Right ventricle myocardium inferior (tissue), 1 donor: ENCODE measurements around the gene AIFM3. TPM values are rescaled to one million over a fixed set of nuclear protein-coding genes. Genes with fewer than 3 reads are reported as not detected.
"Not testable (repeated sequence)": the region's sequence is repeated elsewhere in the genome, so short reads cannot be mapped to it uniquely, and the experiment has no call there.

Experiments used
- ATAC-seq: fragments of 200-7000 bp; cut with Tn5 transposase; one replicate; pipeline ENCODE4 v1.9.1; 2020; ENCODE audit warnings: mild to moderate bottlenecking, moderate library complexity
- DNase-seq: peaks from one replicate; pipeline ENCODE4 v3.0.0; 2021; ENCODE audit errors: missing footprints
- intact Hi-C: fragments of 100-400 bp; cut with DNase I; formaldehyde crosslinking; loops from one replicate; pipeline ENCODE4 v1.11.0; 2022
- total RNA-seq: library from RNA; stranded (reverse); fragmentation: NEBNext Ultra II Directional; extraction: Animal tissue kit (Norgen Biotek cat#: 25700); gene quantifications from one replicate; pipeline ENCODE4 v1.2.1, GENCODE V29; 2021
- donor health status: DM: no; HTN: yes; CAD: no; lungs with severe emphysema.

The AIFM3 gene
- total RNA-seq, 1 donor from 2014 or later: 0.65 TPM

GRCh38 chr22:20995329-20996030, 28.4 kb downstream of the AIFM3 start:
- DNase-seq (no peak), ATAC-seq (no peak)
- intact Hi-C loops: no loop called here

DNA sequence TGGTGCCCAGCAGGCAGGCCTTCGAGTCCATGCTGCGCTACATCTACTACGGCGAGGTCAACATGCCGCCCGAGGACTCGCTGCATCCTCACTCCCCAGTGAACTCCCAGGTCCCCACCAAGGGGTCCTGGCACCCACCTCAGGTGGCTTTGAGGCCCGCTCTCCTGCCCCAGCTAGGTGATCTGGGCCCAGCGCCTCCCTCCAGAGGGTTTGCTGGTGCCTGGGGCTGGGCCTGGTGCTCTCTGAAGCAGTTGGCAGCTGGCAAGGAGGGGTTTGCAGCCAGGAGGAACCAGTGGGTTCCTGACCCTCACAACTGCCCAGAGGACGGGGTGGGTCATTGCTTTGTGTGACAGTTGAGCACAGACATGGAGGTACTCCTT, 29.0 kb downstream of the AIFM3 start:
- no peak for DNase-seq
- no peak for ATAC-seq
- intact Hi-C loops: no loop called here

DNA sequence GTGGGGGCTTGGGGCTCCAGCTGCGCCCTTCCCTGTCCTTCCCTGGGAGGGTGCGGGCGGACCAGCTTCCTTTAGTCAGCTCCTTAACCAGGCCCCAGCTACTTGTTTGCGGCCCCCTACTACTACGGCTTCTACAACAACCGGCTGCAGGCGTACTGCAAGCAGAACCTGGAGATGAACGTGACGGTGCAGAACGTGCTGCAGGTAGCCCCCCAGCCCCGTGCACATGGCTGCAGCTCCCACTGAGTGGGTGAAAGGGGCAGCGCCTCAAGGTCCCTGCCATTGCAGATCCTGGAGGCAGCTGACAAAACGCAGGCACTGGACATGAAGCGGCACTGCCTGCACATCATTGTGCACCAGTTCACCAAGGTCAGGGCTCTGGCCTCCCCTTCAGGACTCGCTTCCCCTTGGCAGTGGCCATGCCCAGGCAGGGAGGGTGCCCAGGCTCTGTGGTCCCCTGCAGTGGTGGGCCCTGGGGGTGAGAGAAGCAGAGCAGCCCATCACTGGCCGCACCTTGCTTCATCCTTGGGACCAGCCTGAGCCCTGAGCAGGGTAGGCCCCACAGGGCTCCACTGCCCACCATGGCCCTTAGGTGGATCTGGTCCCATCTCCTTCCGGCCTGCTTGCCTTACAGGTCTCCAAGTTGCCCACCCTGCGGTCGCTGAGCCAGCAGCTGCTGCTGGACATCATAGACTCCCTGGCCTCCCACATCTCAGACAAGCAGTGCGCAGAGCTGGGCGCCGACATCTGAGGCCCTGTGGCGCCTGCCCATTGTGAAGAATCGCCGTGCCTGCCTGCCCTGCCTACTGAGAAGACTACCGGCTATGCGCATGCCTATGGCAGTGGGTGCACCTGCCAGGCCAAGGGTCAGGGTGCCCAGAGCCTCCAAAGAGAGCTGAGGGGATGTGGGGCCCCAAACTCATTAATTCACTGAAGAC, 29.8 kb downstream of the AIFM3 start:
- DNase-seq (no peak), ATAC-seq (no peak)
- intact Hi-C loops: no loop called here

DNA sequence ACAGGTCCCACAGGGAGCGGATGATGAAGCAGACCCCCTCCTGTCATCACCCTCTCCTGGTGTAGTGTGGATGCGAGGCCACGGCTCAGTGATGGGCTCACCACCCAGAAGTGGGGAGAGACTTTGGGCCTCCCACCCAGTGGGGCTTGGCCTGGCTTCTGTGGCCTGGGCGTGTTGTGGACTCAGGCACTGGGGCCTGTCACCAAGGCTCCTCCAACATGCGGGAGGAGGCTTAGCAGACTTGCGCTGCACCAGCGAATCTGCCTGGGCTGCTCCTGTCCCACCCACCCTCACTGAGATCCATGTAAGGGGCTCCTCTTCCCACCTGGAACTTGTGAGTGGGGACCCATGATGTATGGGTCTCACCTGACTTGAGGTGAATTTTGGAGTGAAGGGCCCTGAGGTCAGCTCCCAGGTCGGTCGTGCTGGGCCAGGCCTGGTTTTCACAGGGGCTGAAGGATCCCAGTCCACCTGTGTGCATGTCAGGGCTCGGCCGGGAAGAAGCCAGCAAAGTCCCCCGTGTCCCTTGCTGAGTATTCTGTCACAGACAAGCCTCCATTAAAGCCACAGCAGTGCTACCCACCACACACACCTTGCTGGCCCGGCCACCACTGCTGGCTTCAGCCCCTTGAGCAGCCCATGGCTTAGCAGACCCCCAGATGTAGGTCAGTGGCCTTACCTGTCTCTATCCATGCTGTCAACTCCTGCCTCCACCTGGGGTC, 30.6 kb downstream of the AIFM3 start:
- no peak for DNase-seq
- intact Hi-C loops: no loop called here
- ATAC-seq: no peak

GRCh38 chr22:20998411-20999336, 31.6 kb downstream of the AIFM3 start:
- no peak for ATAC-seq
- intact Hi-C loops: no loop called here
- DNase-seq: no peak

- ATAC-seq: no peak
- no peak for DNase-seq
- intact Hi-C loops: loop anchor here (10.0 kb wide), 1 partner anchor 85 kb away; the partner anchor contains the start of gene CRKL
These were observed 32.5 kb downstream of the AIFM3 start for GRCh38 chr22:20999350-21000206.

- DNase-seq (no peak), ATAC-seq (no peak)
- intact Hi-C loops: loop anchor here (10.0 kb wide), 1 partner anchor 86 kb away; the partner anchor contains the start of gene CRKL
These were observed 33.3 kb downstream of the AIFM3 start for GRCh38 chr22:21000207-21000986.

GRCh38 chr22:21000987-21001600, 34.0 kb downstream of the AIFM3 start:
- intact Hi-C loops: loop anchor here (1.0 to 10.0 kb wide), 2 partner anchors 19 to 86 kb away; partner anchors contain the start of genes CRKL and LZTR1
- DNase-seq: no peak
- no peak for ATAC-seq

DNA sequence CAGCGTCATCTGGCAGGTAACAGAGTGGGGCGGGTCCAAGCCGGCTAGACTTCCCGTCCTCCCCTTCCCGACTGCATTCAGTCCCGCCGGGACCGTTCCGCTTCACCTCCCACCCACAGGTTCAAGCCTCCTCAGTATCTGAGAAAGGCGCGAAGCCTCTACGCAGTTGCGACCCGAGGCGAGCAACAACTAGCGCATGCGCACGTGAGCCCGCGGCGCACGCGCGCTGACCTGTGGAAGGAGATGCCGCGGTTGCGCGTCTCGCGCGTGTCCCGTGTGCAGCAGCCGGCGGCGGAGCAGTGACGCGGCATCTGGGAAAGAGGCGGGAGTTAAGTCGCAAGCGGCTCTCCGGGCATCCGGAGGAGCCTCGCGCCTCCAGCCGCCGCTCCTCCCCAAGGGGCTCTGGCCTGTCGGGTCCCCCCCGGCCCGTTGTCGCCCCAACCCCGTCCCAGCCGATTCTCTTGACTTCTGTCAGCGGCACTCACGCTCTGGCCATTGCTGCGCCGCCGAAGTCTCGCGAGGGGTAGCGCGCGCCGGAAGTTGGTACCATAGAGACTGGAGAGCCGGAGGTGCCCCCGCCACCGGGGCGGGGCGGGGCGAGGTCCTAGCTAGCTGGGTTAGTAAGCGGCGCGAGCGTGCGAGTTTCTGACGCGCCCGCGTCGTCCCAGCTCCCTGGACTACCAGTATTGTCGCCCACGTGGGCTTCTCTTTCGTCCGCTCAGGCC, 34.7 kb downstream of the AIFM3 start, which contains the start of gene THAP7:
TSS of gene THAP7 (minus strand) at position 518 of the 725 bp plus-strand sequence. CDS start at position 311, 207 bp downstream.
- intact Hi-C loops: loop anchor here (1.0 to 10.0 kb wide), 2 partner anchors 19 to 87 kb away; partner anchors contain the start of genes CRKL and LZTR1
- DNase-seq (peak; percentile 98), ATAC-seq (peak; percentile 97)

DNA sequence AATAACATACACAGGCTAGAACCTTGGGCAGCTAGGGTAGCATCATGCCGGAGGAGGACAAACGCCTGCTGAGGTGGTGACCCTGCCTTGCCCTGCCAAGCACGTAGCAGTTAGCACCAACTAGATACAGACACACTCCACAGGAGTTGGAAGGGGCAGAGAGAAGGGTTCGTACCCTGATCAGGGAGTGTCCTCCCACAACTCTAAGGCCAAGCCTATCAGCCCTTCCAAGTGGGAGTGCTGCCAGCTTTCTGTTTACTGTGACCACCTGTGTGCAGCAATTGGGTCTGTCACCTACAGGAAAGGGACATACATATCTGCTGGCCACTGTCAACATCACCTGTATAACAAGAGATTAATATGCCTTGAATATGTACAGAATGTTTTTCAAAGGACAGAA, 36.7 kb downstream of the AIFM3 start:
- no peak for DNase-seq
- intact Hi-C loops: loop anchor here (10.0 kb wide), 1 partner anchor 89 kb away; the partner anchor contains the start of gene CRKL
- no peak for ATAC-seq

GRCh38 chr22:21009208-21009607, 42.2 kb downstream of the AIFM3 start:
- intact Hi-C loops: loop anchor here (10.0 kb wide), 1 partner anchor 94 kb away; the partner anchor contains the start of gene CRKL
- not testable (repeated sequence) for DNase-seq, ATAC-seq

- DNase-seq (no peak), ATAC-seq (no peak)
- intact Hi-C loops: loop anchor here (10.0 kb wide), 1 partner anchor 95 kb away; the partner anchor contains the start of gene CRKL
These were observed 42.8 kb downstream of the AIFM3 start for GRCh38 chr22:21009638-21010425.

DNA sequence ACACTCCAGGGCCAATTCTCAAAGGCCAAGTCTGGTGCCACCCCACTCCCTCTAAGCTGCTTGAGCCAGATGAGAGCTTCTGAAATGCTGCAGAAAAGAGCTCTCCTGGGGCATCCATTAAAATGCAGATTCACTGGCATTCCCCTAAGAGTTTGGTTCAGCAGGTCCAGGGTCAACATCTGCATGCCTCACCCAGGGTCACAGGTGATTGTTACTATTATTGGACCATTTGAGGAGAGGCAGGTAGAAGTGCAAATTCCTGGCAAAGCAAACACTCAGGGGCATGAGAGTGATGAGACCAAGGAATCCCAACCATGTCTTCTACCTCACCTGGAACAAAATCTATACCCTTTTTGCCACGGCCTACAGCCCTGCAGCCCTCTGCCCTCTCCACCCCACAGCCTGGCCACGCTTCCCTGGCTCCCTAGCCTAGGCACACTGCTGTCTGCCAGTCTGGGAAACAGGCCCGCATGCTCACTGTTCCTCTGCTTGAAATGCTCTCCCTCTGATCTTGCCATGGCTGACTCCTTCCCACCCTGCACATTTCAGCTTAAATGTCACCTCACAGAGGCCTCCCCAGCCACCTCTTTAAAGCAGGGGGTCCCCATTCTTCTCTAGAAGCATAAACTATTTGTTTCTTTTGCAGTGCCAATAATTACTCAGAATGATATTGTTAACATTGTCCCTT, 43.5 kb downstream of the AIFM3 start:
- DNase-seq (no peak), ATAC-seq (no peak)
- intact Hi-C loops: no loop called here
